SK-N-SH (cell line): ENCODE results near the gene MT1X. TPM values are rescaled to one million over a fixed set of nuclear protein-coding genes. Genes with fewer than 3 reads are reported as not detected.

Experiments used
- CTCF ChIA-PET: fragments of 300-600, 350-600 bp; formaldehyde crosslinking; extraction: SDS; loops from one replicate; lab custom pipeline; 2021; lab: Yijun Ruan, JAX
- POLR2A ChIA-PET: fragments of 350-600 bp; sonication (Branson Sonifier 250); formaldehyde crosslinking; extraction: SDS; loops from one replicate; lab custom pipeline; 2020; ENCODE audit warnings: antibody characterized with exemption, inconsistent platforms; lab: Yijun Ruan, JAX
- DNase-seq: peaks from one replicate; pipeline ENCODE4 v3.0.0; 2012
- H2AFZ ChIP-seq: fragments of 200-600 bp; sonication (generic); 2 replicates; pipeline ENCODE4 v1.8.1; 2016; ENCODE audit warnings: antibody characterized with exemption, mild to moderate bottlenecking, low read depth
- H3F3A ChIP-seq: fragments of 200-600 bp; sonication (generic); replicated peaks from 2 replicates; pipeline ENCODE3; 2016; ENCODE audit warnings: antibody characterized with exemption, mild to moderate bottlenecking; ENCODE audit not compliant: insufficient read depth
- H3K27ac ChIP-seq, 2 experiments: fragments of 200-500 bp in 1 of 2; fragments of 200-600 bp in 1 of 2; sonication (Bioruptor generic) in 1 of 2; sonication (generic), shearing (Covaris generic) in 1 of 2; 2 replicates each; pipeline versions ENCODE4 v1.5.1 to v1.6.1; 2014 to 2016; ENCODE audit warnings: low read depth in 2 of 2, inconsistent platforms in 1 of 2, low read length in 1 of 2, mild to moderate bottlenecking in 1 of 2, mixed read lengths in 1 of 2
- H3K27me3 ChIP-seq: fragments of 200-600 bp; sonication (generic), shearing (Covaris generic); 2 replicates; pipeline ENCODE4 v1.6.1; 2016; ENCODE audit warnings: mixed run types; ENCODE audit not compliant: insufficient read depth
- H3K36me3 ChIP-seq, 2 experiments: fragments of 200-500 bp in 1 of 2; fragments of 200-600 bp in 1 of 2; sonication (Bioruptor generic) in 1 of 2; sonication (generic) in 1 of 2; replicated peaks in 1 of 2; 2 replicates each; pipeline versions ENCODE3 to v1.5.1; 2014 to 2016; ENCODE audit warnings: low read length in 1 of 2, mild to moderate bottlenecking in 1 of 2; ENCODE audit not compliant: insufficient read depth in 2 of 2, control insufficient read depth in 1 of 2
- H3K4me1 ChIP-seq, 2 experiments: fragments of 200-500 bp in 1 of 2; fragments of 200-600 bp in 1 of 2; sonication (Bioruptor generic) in 1 of 2; sonication (generic), shearing (Covaris generic) in 1 of 2; 2 replicates each; pipeline versions ENCODE4 v1.5.1 to v1.6.1; 2014 to 2016; ENCODE audit warnings: low read depth in 1 of 2, low read length in 1 of 2, mixed run types in 1 of 2; ENCODE audit not compliant: insufficient read depth in 2 of 2, control insufficient read depth in 1 of 2
- H3K4me2 ChIP-seq: fragments of 200-600 bp; sonication (generic), shearing (Covaris generic); 2 replicates; pipeline ENCODE4 v1.6.1; 2017; ENCODE audit warnings: mixed run types
- H3K4me3 ChIP-seq, 2 experiments: fragments of 200-500 bp in 1 of 2; fragments of 200-600 bp in 1 of 2; sonication (Bioruptor generic) in 1 of 2; sonication (generic), shearing (Covaris generic) in 1 of 2; 2 replicates each; pipeline versions ENCODE4 v1.5.1 to v1.8.1; 2014 to 2016; ENCODE audit warnings: low read depth in 2 of 2, inconsistent platforms in 1 of 2, low read length in 1 of 2, mild to moderate bottlenecking in 1 of 2, mixed read lengths in 1 of 2, moderate library complexity in 1 of 2
- H3K79me2 ChIP-seq: fragments of 200-600 bp; sonication (generic); 2 replicates; pipeline ENCODE4 v1.8.1; 2017; ENCODE audit warnings: mild to moderate bottlenecking; ENCODE audit not compliant: insufficient read depth
- H3K9ac ChIP-seq: fragments of 200-600 bp; sonication (generic); 2 replicates; pipeline ENCODE4 v1.6.1; 2017; ENCODE audit warnings: mixed run types
- H3K9me2 ChIP-seq: fragments of 200-600 bp; sonication (generic); 2 replicates; pipeline ENCODE4 v1.6.1; 2017; ENCODE audit warnings: mixed run types
- H3K9me3 ChIP-seq: fragments of 200-600 bp; sonication (generic); 2 replicates; pipeline ENCODE4 v1.6.1; 2017; ENCODE audit warnings: mixed run types, mild to moderate bottlenecking, moderate library complexity
- H4K20me1 ChIP-seq: fragments of 200-600 bp; sonication (generic); 2 replicates; pipeline ENCODE4 v1.6.1; 2017; ENCODE audit warnings: mild to moderate bottlenecking, mixed run types; ENCODE audit not compliant: insufficient read depth
- CTCF ChIP-seq: fragments of 200-600 bp; sonication (generic); IDR thresholded peaks from 2 replicates; pipeline ENCODE4 v1.6.1; 2017; ENCODE audit warnings: antibody characterized with exemption, mild to moderate bottlenecking, moderate library complexity
- EP300 ChIP-seq, 2 experiments: IDR thresholded peaks; 2 replicates each; pipeline versions ENCODE4 v1.4.0 to v1.6.1; 2012; ENCODE audit warnings: borderline replicate concordance in 1 of 2, low read depth in 1 of 2, low read length in 1 of 2
- EZH2phosphoT487 ChIP-seq: fragments of 200-600 bp; sonication (generic); IDR thresholded peaks from 2 replicates; pipeline ENCODE4 v1.6.1; 2017; ENCODE audit warnings: low read depth, mixed run types, mild to moderate bottlenecking, antibody characterized with exemption, moderate library complexity, borderline replicate concordance
- FOXJ3 ChIP-seq: sonication (generic); formaldehyde crosslinking; IDR thresholded peaks from 2 replicates; pipeline ENCODE4 v1.5.1; 2020; ENCODE audit warnings: mild to moderate bottlenecking, missing genetic modification reagents
- GATA2 ChIP-seq: sonication (generic); formaldehyde crosslinking; IDR thresholded peaks from 2 replicates; pipeline ENCODE4 v1.5.0; 2020; ENCODE audit warnings: mild to moderate bottlenecking, missing genetic modification reagents
- IRF3 ChIP-seq: fragments of 150-350 bp; IDR thresholded peaks from 2 replicates; pipeline ENCODE4 v1.6.1; 2016; ENCODE audit warnings: mild to moderate bottlenecking, low read depth, low read length
- MEF2A ChIP-seq: IDR thresholded peaks from 2 replicates; pipeline ENCODE4 v1.4.0; 2012; ENCODE audit warnings: low read depth, borderline replicate concordance
- NFIC ChIP-seq: IDR thresholded peaks from 2 replicates; pipeline ENCODE4 v1.4.0; 2012; ENCODE audit warnings: borderline replicate concordance
- NRF1 ChIP-seq: IDR thresholded peaks from 2 replicates; pipeline ENCODE4 v1.6.1; 2012; ENCODE audit warnings: low read depth, mild to moderate bottlenecking, low read length
- SIN3A ChIP-seq: IDR thresholded peaks from 2 replicates; pipeline ENCODE4 v1.6.1; 2012; ENCODE audit warnings: low read depth, mild to moderate bottlenecking, low read length, moderate library complexity, borderline replicate concordance
- SMC3 ChIP-seq: IDR thresholded peaks from 2 replicates; pipeline ENCODE4 v1.6.1; 2012; ENCODE audit warnings: low read depth, low read length, improper control_type of control experiment
- YY1 ChIP-seq: IDR thresholded peaks from 2 replicates; pipeline ENCODE4 v1.4.0; 2012; ENCODE audit warnings: low read depth, mild to moderate bottlenecking
- WGBS: methylation state at CpG from one replicate; pipeline ENCODE4 v1.1.6; 2017; ENCODE audit warnings: low lambda C conversion rate; 5-methylcytosine and 5-hydroxymethylcytosine counted together
- polyA plus RNA-seq, 3 experiments: library from polyadenylated mRNA; depleted of rRNA; stranded (reverse); fragments of >200 nt; gene quantifications; 2 replicates each; pipeline ENCODE4 v1.2.3, GENCODE V29; 2012

MT1X gene
- polyA plus RNA-seq, 1 of the 3 experiments (the other 2 are of a cell fraction), result 213 TPM

- TF ChIP-seq CTCF (no peak), FOXJ3 (CRISPR knock-in tag) (no peak)
- TF ChIP-seq, all 33 proteins: peak for 0
Measured at GRCh38 chr16:56635441-56635967, 46.8 kb upstream of the MT1X start (continued).

- Histone ChIP-seq H3K36me3 (no peaks in the 10 kb centered on the region), H3F3A (no peaks in the 10 kb centered on the region), H3K4me2 (no peak overlapping the region), H2AFZ (no peak overlapping the region), H3K4me1 (peaks cover 0 to 11% of the 10 kb centered on the region in 2 experiments; a peak in 1 of 4 replicates), H3K9ac (no peak overlapping the region), H3K4me3 (no peak overlapping the region), H3K79me2 (no peaks in the 10 kb centered on the region), H3K9me3 (no peaks in the 10 kb centered on the region), H3K9me2 (no peaks in the 10 kb centered on the region), H3K27me3 (peaks cover 31% of the 10 kb centered on the region; the same call in 1 of the 2 replicates), H4K20me1 (no peaks in the 10 kb centered on the region), H3K27ac (no peak overlapping the region)
- WGBS, result 54% methylated on average over 7 of the region's 9 CpGs
- ChIA-PET POLR2A (no interaction called here), CTCF (interaction anchor here (2.1 kb wide), 1 partner anchor 33 kb away, joined by 6 read pairs; no protein-coding TSS in a partner anchor)
- no peak for TF ChIP-seq IRF3
- no peak for TF ChIP-seq NFIC
- TF ChIP-seq EP300 (IDR thresholded peaks at IDR 0.05; ENCODE audit: borderline replicate concordance in 1 of 2, low read depth in 1 of 2, low read length in 1 of 2), result no peak
- TF ChIP-seq GATA2 (CRISPR knock-in tag), result no peak
- DNase-seq, result no peak
Measured at GRCh38 chr16:56636616-56637413, 45.5 kb upstream of the MT1X start.

GRCh38 chr16:56637814-56638750, 44.2 kb upstream of the MT1X start, which contains the start of gene MT1A:
MT1A (plus strand) TSS chr16:56638666; CDS start chr16:56638739, 73 bp downstream.
- Histone ChIP-seq H3K4me1 (peaks cover 0 to 9% of the 10 kb centered on the region in 2 experiments; a peak in 1 of 4 replicates), H3K79me2 (no peaks in the 10 kb centered on the region), H3K27me3 (peaks cover 31% of the 10 kb centered on the region; the same call in 1 of the 2 replicates), H3K4me2 (peak within 1 kb of the TSS; percentile 62; the same call in 1 of the 2 replicates), H3F3A (no peaks in the 10 kb centered on the region), H3K9me2 (no peaks in the 10 kb centered on the region), H3K36me3 (no peaks in the 10 kb centered on the region), H3K27ac (no peak within 1 kb of the TSS), H3K9me3 (no peaks in the 10 kb centered on the region), H4K20me1 (no peaks in the 10 kb centered on the region), H3K9ac (no peak within 1 kb of the TSS), H3K4me3 (peak within 1 kb of the TSS; percentile 48 to 52), H2AFZ (peak within 1 kb of the TSS; percentile 68; the same call in 1 of the 2 replicates)
- ChIA-PET CTCF (no interaction called here), POLR2A (no interaction called here)
- WGBS, result 41% methylated on average over 57 of the region's 68 CpGs
- no peak for TF ChIP-seq EZH2phosphoT487
- TF ChIP-seq IRF3, result no peak
- peak; percentile 61 for TF ChIP-seq NRF1
- TF ChIP-seq SMC3, result no peak
- no peak for TF ChIP-seq MEF2A
- no peak for TF ChIP-seq SIN3A
- TF ChIP-seq YY1, result no peak
- DNase-seq, result peak; percentile 74
